HG02938 (cell line): ENCODE data around the gene CFAP70.
"Not testable (repeated sequence)": the region's sequence is repeated elsewhere in the genome, so short reads cannot be mapped to it uniquely, and the experiment has no call there.

Source experiments
- ATAC-seq: cut with Tn5 transposase; IDR thresholded peaks from one replicate; pipeline ENCODE4 v1.9.1; 2021; ENCODE audit warnings: mild to moderate bottlenecking, moderate library complexity; ENCODE audit not compliant: unreplicated experiment

Gene CFAP70

GRCh38 chr10:73258612-73259011 is 100.1 kb downstream of the CFAP70 start:
- not testable (repeated sequence) for ATAC-seq

GRCh38 chr10:73253225-73253555 is 105.5 kb downstream of the CFAP70 start:
- no peak for ATAC-seq

- ATAC-seq: peak; percentile 80
Measured at GRCh38 chr10:73252445-73253224, 106.0 kb downstream of the CFAP70 start, which contains the start of gene MRPS16. MRPS16 (minus strand) TSS chr10:73252644; CDS start chr10:73252482, 162 bp downstream.

- ATAC-seq: no peak
Measured at GRCh38 chr10:73251683-73252444, 106.8 kb downstream of the CFAP70 start.

GRCh38 chr10:73248259-73248724 is 110.4 kb downstream of the CFAP70 start:
- ATAC-seq: no peak

GRCh38 chr10:73247509-73248258 is 111.0 kb downstream of the CFAP70 start:
- ATAC-seq: no peak

- ATAC-seq: peak; percentile 76
Measured at GRCh38 chr10:73246646-73247508, 111.8 kb downstream of the CFAP70 start, which contains the start of gene DNAJC9. DNAJC9 (minus strand) TSS chr10:73247255; CDS start chr10:73247189, 66 bp downstream.

GRCh38 chr10:73246322-73246645 is 112.4 kb downstream of the CFAP70 start:
- no peak for ATAC-seq

GRCh38 chr10:73244866-73245477 is 113.7 kb downstream of the CFAP70 start:
- ATAC-seq: no peak

GRCh38 chr10:73239908-73240307 is 118.8 kb downstream of the CFAP70 start:
- ATAC-seq: no peak

GRCh38 chr10:73238990-73239566 is 119.6 kb downstream of the CFAP70 start:
- no peak for ATAC-seq

GRCh38 chr10:73234695-73235094 is 124.0 kb downstream of the CFAP70 start:
- no peak for ATAC-seq

- ATAC-seq: no peak
Measured at GRCh38 chr10:73233883-73234282, 124.8 kb downstream of the CFAP70 start.

GRCh38 chr10:73232887-73233286 is 125.8 kb downstream of the CFAP70 start:
- no peak for ATAC-seq

- ATAC-seq: no peak
Measured at GRCh38 chr10:73229567-73229966, 129.1 kb downstream of the CFAP70 start.

GRCh38 chr10:73228247-73228646 is 130.4 kb downstream of the CFAP70 start:
- ATAC-seq: no peak

- no peak for ATAC-seq
Measured at GRCh38 chr10:73226663-73227062, 132.0 kb downstream of the CFAP70 start.

- ATAC-seq: no peak
Measured at GRCh38 chr10:73225518-73225917, 133.1 kb downstream of the CFAP70 start.

GRCh38 chr10:73220989-73221388 is 137.7 kb downstream of the CFAP70 start:
- no peak for ATAC-seq

- no peak for ATAC-seq
Measured at GRCh38 chr10:73219384-73219783, 139.3 kb downstream of the CFAP70 start.
